GM12874 (cell line): Measurements from ENCODE around the gene MTHFD1L.

ENCODE experiments used
- CTCF ChIP-seq: IDR thresholded peaks from 2 replicates; pipeline ENCODE4 v1.5.1; 2011; ENCODE audit warnings: low read depth, mild to moderate bottlenecking, control low read depth, low read length, moderate library complexity; ENCODE audit not compliant: insufficient read depth

Gene MTHFD1L

GRCh38 chr6:151023342-151023741 is 157.8 kb downstream of the MTHFD1L start:
- TF ChIP-seq CTCF, result no peak

- no peak for TF ChIP-seq CTCF
Observed at GRCh38 chr6:151024597-151024996, 159.1 kb downstream of the MTHFD1L start.

- TF ChIP-seq CTCF, result no peak
Observed at GRCh38 chr6:151025076-151025475, 159.6 kb downstream of the MTHFD1L start.

GRCh38 chr6:151026041-151026663 is 160.7 kb downstream of the MTHFD1L start:
- TF ChIP-seq CTCF, result no peak

- no peak for TF ChIP-seq CTCF
Observed at GRCh38 chr6:151027295-151027747, 161.8 kb downstream of the MTHFD1L start.

- no peak for TF ChIP-seq CTCF
Observed at GRCh38 chr6:151027936-151028838, 162.7 kb downstream of the MTHFD1L start.

- TF ChIP-seq CTCF, result no peak
Observed at GRCh38 chr6:151029970-151030369, 164.5 kb downstream of the MTHFD1L start.
